ENCODE results near the gene BTBD6.

GRCh38 chr14:105256292-105256960 is 8.1 kb downstream of the BTBD6 start:
- TF ChIP-seq CTCF (IDR thresholded peaks at IDR 0.05) (no peak), POLR2A (IDR thresholded peaks at IDR 0.05) (no peak)

All from esophagus squamous epithelium (tissue), 4 donors.